LNCAP (cell line): ENCODE results near the gene THEM5.

ENCODE experiments used
- CTCF ChIP-seq: fragments of 450-650 bp; IDR thresholded peaks from 2 replicates; pipeline ENCODE4 v1.5.1; 2017; ENCODE audit warnings: mild to moderate bottlenecking

The THEM5 gene

GRCh38 chr1:151868486-151868885 lies 15.0 kb upstream of the THEM5 start:
- no peak for TF ChIP-seq CTCF

GRCh38 chr1:151867765-151868411 lies 14.4 kb upstream of the THEM5 start:
- no peak for TF ChIP-seq CTCF

- TF ChIP-seq CTCF = no peak
Observed at GRCh38 chr1:151867321-151867720, 13.8 kb upstream of the THEM5 start.

DNA sequence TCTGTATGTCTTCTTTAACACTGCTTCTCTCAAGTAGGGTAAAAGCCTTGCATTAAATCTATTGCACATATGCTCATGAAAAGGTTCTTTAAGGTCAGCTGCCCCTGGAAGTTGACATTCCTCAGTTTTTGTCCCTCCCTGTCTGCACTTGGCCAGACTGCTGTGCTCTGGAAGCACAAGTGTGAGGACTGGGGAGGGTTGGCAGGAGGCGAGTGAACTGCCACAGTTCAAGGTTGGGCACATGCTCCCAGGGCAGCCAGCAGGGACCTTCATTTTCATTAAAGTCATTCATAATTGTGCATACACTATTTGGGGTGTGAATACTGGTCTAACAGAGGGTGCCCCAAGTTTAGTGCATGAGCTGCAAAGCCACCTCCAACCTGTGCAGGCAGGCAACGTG lies 10.9 kb upstream of the THEM5 start:
- TF ChIP-seq CTCF = no peak

DNA sequence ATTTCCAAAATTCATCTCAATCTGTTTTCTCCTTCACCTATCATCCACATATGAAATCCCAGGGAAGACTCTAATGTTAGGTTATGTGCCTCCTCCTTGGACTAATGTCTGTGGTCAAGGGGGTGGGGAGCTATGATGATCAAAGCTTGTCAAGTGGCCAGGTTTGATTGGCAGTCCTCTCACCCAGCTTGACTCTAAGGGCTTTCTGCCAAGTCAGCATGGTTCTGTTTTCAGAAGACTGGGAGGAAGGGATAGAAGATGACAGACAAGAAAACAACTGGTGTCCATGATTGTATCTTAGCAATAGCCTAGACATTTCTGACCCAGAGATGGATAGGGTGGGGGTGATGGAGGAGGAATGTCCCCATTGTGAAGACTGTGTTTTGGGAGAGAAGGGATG lies 9.1 kb upstream of the THEM5 start:
- TF ChIP-seq CTCF = no peak

- TF ChIP-seq CTCF = no peak
Observed at GRCh38 chr1:151860504-151861187, 7.1 kb upstream of the THEM5 start.

DNA sequence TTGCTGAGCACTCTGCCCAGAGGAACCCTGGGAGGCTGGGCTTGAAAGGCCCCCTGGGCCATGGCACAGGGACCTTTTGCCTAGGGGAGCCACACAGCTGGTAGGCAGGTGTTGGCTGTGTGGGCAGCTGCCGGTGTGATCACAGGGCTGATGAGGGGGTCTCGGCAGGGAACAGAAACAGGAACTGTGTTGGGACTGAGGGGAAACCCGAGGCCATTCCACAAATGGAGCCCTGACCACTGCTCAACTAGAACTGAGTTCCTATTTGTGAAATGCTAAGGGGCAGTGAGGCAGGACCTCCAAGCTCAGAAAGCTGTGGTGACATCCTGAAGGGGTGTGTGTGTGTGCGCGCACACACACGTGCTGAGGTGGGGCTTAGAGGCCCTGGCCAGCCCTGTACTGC lies 6.4 kb upstream of the THEM5 start:
- TF ChIP-seq CTCF = no peak
